GM21526 (cell line): ENCODE measurements around the gene RGS19.

Experiments used
- ATAC-seq: cut with Tn5 transposase; IDR thresholded peaks from one replicate; pipeline ENCODE4 v1.9.1; 2021; ENCODE audit warnings: moderate library complexity; ENCODE audit not compliant: unreplicated experiment, low FRiP score

Gene RGS19

DNA sequence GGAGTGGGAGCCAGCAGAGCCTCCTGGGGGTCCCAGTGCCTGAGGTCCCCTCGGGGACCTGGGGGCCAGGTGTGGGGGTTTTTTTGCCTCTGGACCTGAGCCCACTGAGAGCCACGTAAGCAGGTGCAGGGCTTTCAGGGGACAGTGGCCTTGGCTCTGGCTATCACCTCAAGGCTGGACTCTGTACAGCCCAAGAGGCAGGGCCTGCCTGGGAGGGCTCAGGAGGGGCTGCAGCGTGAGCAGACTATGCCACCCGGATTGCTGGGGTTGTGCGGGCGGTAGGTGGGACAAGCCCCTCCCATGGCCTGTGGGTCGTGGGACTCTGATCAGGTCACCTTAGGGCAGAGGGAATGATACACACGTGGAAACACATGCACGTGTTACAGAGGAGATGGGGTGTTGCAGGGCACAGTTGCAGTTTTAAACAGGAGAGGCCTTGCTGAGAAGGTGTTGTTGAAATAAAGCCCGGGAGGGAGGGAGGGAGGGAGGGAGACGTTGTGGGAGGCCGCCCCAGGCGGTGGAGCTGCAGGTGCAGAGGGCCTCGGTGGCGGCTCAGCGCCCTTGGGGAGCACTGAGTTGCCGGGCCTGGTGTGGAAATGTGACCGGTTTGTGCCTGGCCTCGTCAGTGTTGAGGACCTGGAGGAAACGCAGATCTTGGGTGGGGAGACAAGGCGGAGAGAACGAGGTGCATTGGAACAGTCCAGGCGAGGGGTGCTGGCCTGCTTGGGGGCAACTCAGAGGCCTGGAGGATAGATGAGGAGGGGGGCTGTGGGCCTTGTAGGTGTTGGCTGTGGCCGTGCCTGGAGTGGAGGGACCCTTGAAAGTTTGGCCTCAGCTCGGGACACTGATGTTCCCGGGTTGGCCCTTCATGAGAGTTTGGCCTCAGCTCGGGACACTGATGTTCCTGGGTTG is 14.0 kb downstream of the RGS19 start:
- ATAC-seq: no peak

DNA sequence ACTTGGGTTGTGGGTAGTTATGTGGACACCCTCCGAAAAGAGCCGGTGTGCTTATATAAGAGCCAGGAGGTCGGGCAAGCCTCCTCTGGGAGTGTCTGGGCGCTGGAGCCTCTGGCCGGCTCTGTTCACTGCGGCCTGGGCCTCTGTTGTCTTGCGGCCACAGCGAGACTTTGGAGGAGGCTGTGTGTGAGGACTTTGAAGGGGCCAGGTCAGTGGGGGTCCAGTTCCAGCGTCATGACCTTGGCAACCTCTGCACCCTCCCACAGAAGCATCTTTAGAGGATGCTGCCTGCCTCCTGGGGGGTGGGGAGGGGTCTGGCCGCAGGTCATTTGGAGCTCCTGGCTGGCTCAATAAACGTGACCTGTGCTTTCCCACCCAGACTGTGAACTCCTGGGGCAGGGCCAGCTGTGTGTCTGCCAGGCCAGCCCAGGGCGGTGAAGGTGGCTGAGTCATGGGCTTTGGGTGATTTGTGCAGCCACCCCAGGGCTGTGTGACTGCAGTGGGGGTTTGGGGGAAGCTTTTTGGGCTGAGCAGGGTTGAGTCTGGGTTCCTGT is 15.1 kb downstream of the RGS19 start:
- ATAC-seq: no peak

- no peak for ATAC-seq
These were observed 15.8 kb downstream of the RGS19 start for GRCh38 chr20:64063389-64064144.

GRCh38 chr20:64062596-64063388 is 16.5 kb downstream of the RGS19 start, which contains the start of gene TCEA2:
TSS of gene TCEA2 (plus strand) at chr20:64063198. CDS start at chr20:64063313, 115 bp downstream.
- ATAC-seq: peak; percentile 56

DNA sequence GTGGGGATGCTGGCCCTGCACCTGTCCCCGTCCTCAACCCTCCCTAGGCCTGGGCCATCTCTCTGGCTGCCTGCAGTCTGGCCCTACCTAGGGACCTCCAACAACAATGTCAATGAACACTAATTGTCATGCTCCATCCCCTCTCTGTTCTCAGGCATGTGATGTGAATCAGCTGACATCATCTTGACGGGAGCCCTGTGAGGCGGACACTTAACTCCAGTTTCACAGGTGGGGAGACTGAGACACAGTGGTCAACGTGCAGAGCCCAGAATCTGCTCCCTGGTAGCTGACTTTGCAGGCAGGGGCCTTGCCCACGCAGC is 17.1 kb downstream of the RGS19 start:
- no peak for ATAC-seq

DNA sequence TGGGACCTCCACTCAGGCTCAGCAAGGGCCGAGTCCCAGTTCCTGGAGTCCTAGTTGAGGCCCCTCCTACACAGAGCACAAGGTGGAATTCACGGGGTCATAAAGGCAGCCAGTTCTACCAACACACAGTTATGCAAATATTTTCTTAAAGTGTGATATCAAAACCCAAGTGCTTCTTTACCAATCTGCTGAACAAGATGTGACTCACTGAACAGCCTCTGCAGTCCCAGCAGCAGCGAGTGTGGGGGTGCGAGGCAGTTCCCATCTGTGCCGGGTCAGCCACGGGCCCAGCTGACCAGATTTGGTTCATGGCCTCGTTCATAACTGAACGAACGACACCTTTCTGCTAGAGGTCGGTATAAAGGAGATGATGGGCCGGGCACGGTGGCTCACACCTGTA is 20.8 kb downstream of the RGS19 start:
- no peak for ATAC-seq

DNA sequence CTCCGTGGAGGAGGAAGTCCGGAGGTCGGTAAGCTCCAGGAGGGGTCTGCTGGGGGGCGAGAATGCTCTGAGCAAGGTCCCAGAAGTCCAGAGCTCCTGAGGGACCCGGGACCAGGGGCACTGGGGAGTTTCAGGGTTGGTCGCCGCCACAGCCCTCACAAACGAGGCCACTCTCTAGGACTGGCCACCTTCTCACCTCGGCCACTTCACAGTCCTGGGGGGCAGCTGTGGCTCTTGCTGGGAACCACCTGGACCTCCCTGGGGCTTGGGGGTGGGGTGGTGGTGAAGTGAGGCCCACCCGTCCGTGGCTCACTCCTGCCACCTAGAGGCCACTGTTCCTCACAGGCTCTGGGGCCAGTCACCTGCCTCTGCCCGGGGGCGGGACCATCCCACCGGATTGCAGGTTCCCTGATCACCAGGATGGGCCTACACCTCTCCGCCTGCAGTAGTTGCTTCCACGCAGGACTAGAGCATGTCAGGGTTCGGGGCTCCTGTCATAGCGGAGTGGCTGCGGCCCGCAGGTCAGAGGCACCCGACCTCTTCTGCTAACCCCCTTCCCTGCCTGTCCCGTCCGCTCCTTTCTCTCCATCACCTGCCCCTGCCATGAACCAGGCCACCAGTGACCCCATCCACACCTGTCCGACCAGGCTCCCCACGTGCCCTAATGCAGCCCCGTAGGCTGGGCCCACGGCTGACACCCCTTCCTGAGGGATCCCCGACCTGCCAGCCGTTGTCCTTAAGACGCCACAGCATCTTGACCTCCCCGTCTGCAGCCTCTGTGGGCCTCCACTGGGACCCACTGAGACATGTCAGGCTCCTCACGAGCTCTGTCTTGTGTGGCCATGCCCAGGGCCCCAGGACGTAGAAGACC is 21.5 kb downstream of the RGS19 start:
- ATAC-seq: no peak

DNA sequence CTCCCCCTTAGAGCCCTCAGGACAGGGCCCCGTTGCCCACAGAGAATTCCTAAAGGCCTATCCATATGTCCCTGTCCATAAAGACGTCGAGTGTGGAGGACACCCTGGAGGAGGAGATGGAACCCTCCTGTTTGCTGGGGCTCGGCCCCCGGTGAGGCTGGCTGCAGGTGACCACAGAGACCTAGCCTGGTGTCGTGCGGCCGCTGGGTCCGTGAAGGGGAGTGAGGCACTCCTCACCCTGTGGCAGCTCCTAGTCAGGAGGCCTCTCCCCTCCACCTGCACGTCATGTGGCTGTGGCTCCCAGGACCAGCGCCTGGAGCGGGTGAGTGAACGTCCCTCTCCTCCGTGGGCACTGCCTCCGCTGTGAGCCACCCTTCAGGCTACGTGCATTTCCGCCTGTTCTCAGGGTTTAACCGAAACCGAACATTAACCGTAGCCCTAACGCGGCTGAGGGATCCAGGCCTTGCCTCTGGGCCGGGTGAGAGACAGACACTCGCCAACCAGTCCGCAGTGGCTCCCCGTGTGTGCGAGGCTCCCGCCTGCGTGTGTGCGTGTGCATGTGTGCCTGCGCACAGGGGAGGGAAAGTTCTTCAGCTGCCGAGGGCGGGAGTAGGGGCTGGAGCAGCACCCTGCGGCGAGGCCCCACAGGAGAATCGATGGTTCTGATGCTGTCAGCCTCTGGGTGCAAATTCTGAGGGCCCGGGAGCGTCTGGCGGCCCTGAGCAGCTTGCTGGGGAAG is 22.3 kb downstream of the RGS19 start:
- no peak for ATAC-seq

- ATAC-seq: no peak
These were observed 22.8 kb downstream of the RGS19 start for GRCh38 chr20:64056639-64056888.

GRCh38 chr20:64055893-64056638 is 23.3 kb downstream of the RGS19 start:
- no peak for ATAC-seq

- no peak for ATAC-seq
These were observed 23.9 kb downstream of the RGS19 start for GRCh38 chr20:64055396-64055892.

- ATAC-seq: no peak
These were observed 25.3 kb downstream of the RGS19 start for GRCh38 chr20:64053841-64054661.

DNA sequence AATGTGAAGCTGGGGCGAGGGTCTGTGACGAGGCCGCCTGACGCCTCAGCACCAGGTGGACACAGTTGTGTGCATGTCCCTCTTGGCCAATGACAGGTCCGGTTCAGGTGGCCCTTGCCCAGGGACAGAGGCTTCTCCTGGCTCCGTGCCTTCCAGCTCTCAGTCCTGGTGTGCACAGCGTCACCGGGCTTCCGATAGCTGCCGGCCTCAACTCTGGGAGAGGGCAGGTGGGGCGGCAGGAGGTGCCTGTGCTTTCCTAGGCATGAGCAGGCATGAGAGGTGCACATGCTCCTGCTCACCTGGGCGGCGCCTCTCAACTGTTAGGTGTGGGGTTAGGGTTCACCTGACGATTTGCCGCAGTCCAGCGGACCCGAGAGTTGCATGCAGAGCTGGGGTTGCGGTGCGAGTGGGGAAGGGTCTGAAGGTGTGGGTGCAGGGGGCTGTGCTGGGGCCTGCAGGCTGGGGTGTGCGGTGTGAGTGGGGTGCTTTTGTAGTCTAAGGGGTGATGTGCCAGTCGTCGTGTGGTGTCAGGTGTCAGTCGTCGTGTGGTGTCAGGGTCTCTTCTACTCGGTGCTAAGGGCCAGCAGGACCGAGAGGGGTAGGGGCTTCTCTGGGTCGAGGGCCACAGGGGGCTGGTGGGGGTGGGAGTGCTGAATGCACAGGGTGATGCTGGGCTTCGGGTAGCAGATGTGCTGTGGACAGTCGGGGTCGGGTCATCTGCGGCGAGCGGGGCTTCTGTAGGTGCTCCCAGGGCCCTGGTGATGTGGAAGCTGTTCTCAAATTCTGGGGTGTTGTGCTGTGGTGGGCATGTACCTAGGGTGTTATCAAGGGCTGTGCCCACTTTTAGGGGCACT is 26.1 kb downstream of the RGS19 start:
- no peak for ATAC-seq

- no peak for ATAC-seq
These were observed 27.0 kb downstream of the RGS19 start for GRCh38 chr20:64052326-64052722.

- no peak for ATAC-seq
These were observed 27.6 kb downstream of the RGS19 start for GRCh38 chr20:64051561-64052325.

DNA sequence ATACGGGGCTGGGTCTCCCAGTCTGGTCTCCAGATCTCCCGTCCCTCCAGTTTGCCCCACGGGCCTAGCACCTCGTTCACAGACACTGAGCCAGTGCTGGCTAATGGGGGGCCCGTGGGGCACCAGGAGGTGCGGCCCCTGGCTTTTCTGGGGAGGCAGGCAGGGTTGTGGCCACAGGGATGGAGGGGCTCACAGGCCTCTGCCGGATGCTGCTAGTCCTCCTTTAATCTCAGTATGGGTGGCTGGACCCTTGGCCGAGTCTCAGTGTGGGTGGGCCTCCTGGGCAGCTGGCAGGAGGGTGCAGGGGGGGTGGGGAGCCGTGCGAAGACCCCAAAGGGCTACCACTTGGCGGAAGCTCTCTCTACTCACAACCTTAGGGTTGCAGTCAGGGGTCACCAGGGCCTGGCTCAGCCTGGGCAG is 28.3 kb downstream of the RGS19 start:
- ATAC-seq: no peak
